Measurements from ENCODE around the gene IL26.

The IL26 gene

GRCh38 chr12:68170726-68171125 is 54.9 kb downstream of the IL26 start:
- DNase-seq (ENCODE audit: low read depth): no peak
- H3K4me3 ChIP-seq (ENCODE audit: low read depth, low read length): no peak overlapping the region
- TF ChIP-seq MAX (IDR thresholded peaks at IDR 0.05; ENCODE audit: low read depth, low read length): no peak
- no peak for TF ChIP-seq POLR2A (IDR thresholded peaks at IDR 0.05; ENCODE audit: extremely low read depth, insufficient read length)
- TF ChIP-seq, protein P1, sequence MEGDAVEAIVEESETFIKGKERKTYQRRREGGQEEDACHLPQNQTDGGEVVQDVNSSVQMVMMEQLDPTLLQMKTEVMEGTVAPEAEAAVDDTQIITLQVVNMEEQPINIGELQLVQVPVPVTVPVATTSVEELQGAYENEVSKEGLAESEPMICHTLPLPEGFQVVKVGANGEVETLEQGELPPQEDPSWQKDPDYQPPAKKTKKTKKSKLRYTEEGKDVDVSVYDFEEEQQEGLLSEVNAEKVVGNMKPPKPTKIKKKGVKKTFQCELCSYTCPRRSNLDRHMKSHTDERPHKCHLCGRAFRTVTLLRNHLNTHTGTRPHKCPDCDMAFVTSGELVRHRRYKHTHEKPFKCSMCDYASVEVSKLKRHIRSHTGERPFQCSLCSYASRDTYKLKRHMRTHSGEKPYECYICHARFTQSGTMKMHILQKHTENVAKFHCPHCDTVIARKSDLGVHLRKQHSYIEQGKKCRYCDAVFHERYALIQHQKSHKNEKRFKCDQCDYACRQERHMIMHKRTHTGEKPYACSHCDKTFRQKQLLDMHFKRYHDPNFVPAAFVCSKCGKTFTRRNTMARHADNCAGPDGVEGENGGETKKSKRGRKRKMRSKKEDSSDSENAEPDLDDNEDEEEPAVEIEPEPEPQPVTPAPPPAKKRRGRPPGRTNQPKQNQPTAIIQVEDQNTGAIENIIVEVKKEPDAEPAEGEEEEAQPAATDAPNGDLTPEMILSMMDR (IDR thresholded peaks at IDR 0.05; ENCODE audit: low read depth, low read length): no peak
- no peak for TF ChIP-seq MYC (IDR thresholded peaks at IDR 0.05; ENCODE audit: low read depth, low read length)

DNA sequence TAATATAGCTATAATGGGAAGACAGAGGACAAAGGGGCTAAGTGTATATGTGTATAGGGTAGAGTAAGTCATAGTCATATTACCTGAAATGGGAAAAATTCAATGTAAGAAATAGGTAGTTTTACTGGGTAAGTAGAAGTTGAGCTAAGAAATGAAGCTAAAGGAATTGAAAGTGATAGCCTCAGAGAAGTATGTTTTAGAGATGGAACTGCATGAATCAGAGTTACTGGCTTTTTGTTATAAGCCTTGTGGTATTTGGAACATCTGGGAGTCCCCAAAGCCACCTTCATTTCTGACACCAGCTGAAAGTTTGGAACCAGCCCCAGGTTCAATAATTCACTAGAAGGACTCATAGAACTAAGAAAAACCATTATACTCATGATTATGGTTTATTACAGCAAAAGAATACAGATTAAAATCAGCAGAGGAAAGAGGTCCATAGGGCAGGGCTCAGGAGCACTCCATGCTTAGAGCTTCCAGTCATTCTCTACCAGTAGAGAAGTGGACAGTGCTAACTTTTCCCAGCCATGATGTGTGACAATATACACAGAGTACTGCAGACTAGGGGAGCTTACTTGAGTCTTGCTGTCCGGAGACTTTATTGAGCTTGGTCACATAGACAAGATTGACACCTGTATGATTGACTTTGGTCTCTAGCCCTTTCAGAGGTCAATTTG is 56.3 kb downstream of the IL26 start:
- DNase-seq (ENCODE audit: low read depth): no peak

DNA sequence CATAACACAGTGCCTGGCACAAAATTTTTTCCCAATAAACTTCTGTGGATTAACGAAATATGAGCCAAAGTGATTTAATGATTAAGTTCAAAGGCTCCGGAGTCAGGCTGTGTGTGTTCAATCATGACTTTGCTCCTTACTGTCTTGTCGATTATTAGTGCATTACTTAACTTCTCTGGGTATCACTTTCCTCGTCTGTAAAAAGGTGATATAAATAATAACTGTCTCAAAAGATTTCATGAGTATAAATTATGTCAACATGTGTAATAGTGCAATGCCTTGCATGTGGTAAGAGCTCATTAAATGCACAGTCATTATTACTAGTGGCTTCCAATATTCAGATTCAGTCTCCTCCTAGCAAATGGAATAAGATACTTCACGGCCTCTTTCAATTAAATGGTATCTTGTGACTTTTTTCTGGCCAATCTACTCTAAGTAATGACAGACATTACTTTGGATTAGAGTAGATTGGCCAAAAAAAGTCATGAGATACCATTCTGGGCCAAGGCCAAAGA is 59.2 kb downstream of the IL26 start:
- no peak overlapping the region for H3K4me3 ChIP-seq (ENCODE audit: low read depth, low read length)
- TF ChIP-seq MYC (IDR thresholded peaks at IDR 0.05; ENCODE audit: low read depth, low read length): no peak
- TF ChIP-seq, protein P1 (IDR thresholded peaks at IDR 0.05; ENCODE audit: low read depth, low read length): no peak
- TF ChIP-seq POLR2A (IDR thresholded peaks at IDR 0.05; ENCODE audit: extremely low read depth, insufficient read length): no peak
- no peak for TF ChIP-seq MAX (IDR thresholded peaks at IDR 0.05; ENCODE audit: low read depth, low read length)
- no peak for DNase-seq (ENCODE audit: low read depth)

More for the DNA sequence above, 56.3 kb downstream of the IL26 start:
- no peak overlapping the region for H3K4me3 ChIP-seq (ENCODE audit: low read depth, low read length)
- TF ChIP-seq, protein P1 (IDR thresholded peaks at IDR 0.05; ENCODE audit: low read depth, low read length): no peak
- no peak for TF ChIP-seq MAX (IDR thresholded peaks at IDR 0.05; ENCODE audit: low read depth, low read length)
- no peak for TF ChIP-seq POLR2A (IDR thresholded peaks at IDR 0.05; ENCODE audit: extremely low read depth, insufficient read length)
- no peak for TF ChIP-seq MYC (IDR thresholded peaks at IDR 0.05; ENCODE audit: low read depth, low read length)

- no peak for TF ChIP-seq MYC (IDR thresholded peaks at IDR 0.05; ENCODE audit: low read depth, low read length)
- TF ChIP-seq, protein P1 (IDR thresholded peaks at IDR 0.05; ENCODE audit: low read depth, low read length): no peak
- no peak for TF ChIP-seq POLR2A (IDR thresholded peaks at IDR 0.05; ENCODE audit: extremely low read depth, insufficient read length)
- no peak for TF ChIP-seq MAX (IDR thresholded peaks at IDR 0.05; ENCODE audit: low read depth, low read length)
- H3K4me3 ChIP-seq (ENCODE audit: low read depth, low read length): no peak overlapping the region
- DNase-seq (ENCODE audit: low read depth): no peak
Observed at GRCh38 chr12:68163560-68164081, 62.0 kb downstream of the IL26 start.

- no peak for TF ChIP-seq POLR2A (IDR thresholded peaks at IDR 0.05; ENCODE audit: extremely low read depth, insufficient read length)
- TF ChIP-seq MYC (IDR thresholded peaks at IDR 0.05; ENCODE audit: low read depth, low read length): no peak
- TF ChIP-seq, protein P1 (IDR thresholded peaks at IDR 0.05; ENCODE audit: low read depth, low read length): no peak
- no peak for TF ChIP-seq MAX (IDR thresholded peaks at IDR 0.05; ENCODE audit: low read depth, low read length)
- no peak overlapping the region for H3K4me3 ChIP-seq (ENCODE audit: low read depth, low read length)
- no peak for DNase-seq (ENCODE audit: low read depth)
Observed at GRCh38 chr12:68162374-68162773, 63.2 kb downstream of the IL26 start.
